ENCODE measurements around the gene TAS2R20.

- TF ChIP-seq TCF7L2 (IDR thresholded peaks at IDR 0.05; ENCODE audit: borderline replicate concordance, low read depth, low read length) (no peak), RBAK (tag by site-specific recombination; IDR thresholded peaks at IDR 0.05) (no peak), CTCF (tag by site-specific recombination; IDR thresholded peaks at IDR 0.05) (no peak), ZNF530 (tag by site-specific recombination; IDR thresholded peaks at IDR 0.05; ENCODE audit: low read depth) (no peak), ZNF837 (tag by site-specific recombination; IDR thresholded peaks at IDR 0.05) (no peak), PRDM1 (tag by site-specific recombination; IDR thresholded peaks at IDR 0.05) (no peak), REST (tag by site-specific recombination; IDR thresholded peaks at IDR 0.05) (no peak), ZNF175 (tag by site-specific recombination; IDR thresholded peaks at IDR 0.05) (no peak), ZNF449 (tag by site-specific recombination; IDR thresholded peaks at IDR 0.05) (no peak), ZNF433 (tag by site-specific recombination; IDR thresholded peaks at IDR 0.05; ENCODE audit: low read depth) (no peak), ZNF211 (tag by site-specific recombination; IDR thresholded peaks at IDR 0.05; ENCODE audit: low read depth) (no peak), ZNF48 (tag by site-specific recombination; IDR thresholded peaks at IDR 0.05) (no peak), ELK4 (IDR thresholded peaks at IDR 0.05; ENCODE audit: borderline replicate concordance, low read depth, low read length) (no peak), ZNF654 (tag by site-specific recombination; IDR thresholded peaks at IDR 0.05; ENCODE audit: low read depth) (no peak)
Observed at GRCh38 chr12:10967409-10967808, 30.7 kb downstream of the TAS2R20 start.

Data from HEK293 (cell line).